NCI-H226 (cell line): ENCODE measurements around the gene TAAR1.
"Not testable (repeated sequence)": the region's sequence is repeated elsewhere in the genome, so short reads cannot be mapped to it uniquely, and the experiment has no call there.

ENCODE experiments used
- DNase-seq: peaks from one replicate; pipeline ENCODE4 v3.0.0-alpha.2; 2015

The TAAR1 gene

GRCh38 chr6:132651062-132651461 lies 7.9 kb downstream of the TAAR1 start:
- DNase-seq = no peak

GRCh38 chr6:132650429-132650828 lies 8.6 kb downstream of the TAAR1 start:
- DNase-seq = no peak

- no peak for DNase-seq
Observed at GRCh38 chr6:132648828-132649227, 10.2 kb downstream of the TAAR1 start.

- peak; percentile 52 for DNase-seq
Observed at GRCh38 chr6:132648356-132648755, 10.6 kb downstream of the TAAR1 start.

GRCh38 chr6:132643547-132643946 lies 15.4 kb downstream of the TAAR1 start:
- DNase-seq = no peak

- DNase-seq = not testable (repeated sequence)
Observed at GRCh38 chr6:132637135-132637534, 21.8 kb downstream of the TAAR1 start.

GRCh38 chr6:132635906-132636305 lies 23.1 kb downstream of the TAAR1 start:
- DNase-seq = not testable (repeated sequence)

GRCh38 chr6:132635288-132635687 lies 23.7 kb downstream of the TAAR1 start:
- DNase-seq = not testable (repeated sequence)

GRCh38 chr6:132634796-132635195 lies 24.2 kb downstream of the TAAR1 start:
- DNase-seq = no peak

- DNase-seq = no peak
Observed at GRCh38 chr6:132633362-132633761, 25.6 kb downstream of the TAAR1 start.

- DNase-seq = no peak
Observed at GRCh38 chr6:132624175-132624574, 34.8 kb downstream of the TAAR1 start, which contains the start of gene TAAR2. TSS of gene TAAR2 (minus strand) at chr6:132624275. CDS start at chr6:132624275, 0 bp downstream.

GRCh38 chr6:132623106-132623845 lies 35.7 kb downstream of the TAAR1 start:
- DNase-seq = no peak

- no peak for DNase-seq
Observed at GRCh38 chr6:132616677-132617076, 42.3 kb downstream of the TAAR1 start.

GRCh38 chr6:132614554-132614953 lies 44.4 kb downstream of the TAAR1 start:
- no peak for DNase-seq

GRCh38 chr6:132612449-132613108 lies 46.4 kb downstream of the TAAR1 start:
- DNase-seq = no peak

- DNase-seq = no peak
Observed at GRCh38 chr6:132611616-132612015, 47.4 kb downstream of the TAAR1 start.

GRCh38 chr6:132607544-132608233 lies 51.3 kb downstream of the TAAR1 start:
- DNase-seq = no peak

- DNase-seq = no peak
Observed at GRCh38 chr6:132604635-132605152, 54.3 kb downstream of the TAAR1 start.

GRCh38 chr6:132600900-132601299 lies 58.1 kb downstream of the TAAR1 start:
- not testable (repeated sequence) for DNase-seq

- no peak for DNase-seq
Observed at GRCh38 chr6:132598473-132598872, 60.5 kb downstream of the TAAR1 start.

GRCh38 chr6:132596201-132596600 lies 62.8 kb downstream of the TAAR1 start:
- DNase-seq = no peak
